ENCODE results near the gene SCN4A.
"Not testable (repeated sequence)": the region's sequence is repeated elsewhere in the genome, so short reads cannot be mapped to it uniquely, and the experiment has no call there.

The SCN4A gene

DNA sequence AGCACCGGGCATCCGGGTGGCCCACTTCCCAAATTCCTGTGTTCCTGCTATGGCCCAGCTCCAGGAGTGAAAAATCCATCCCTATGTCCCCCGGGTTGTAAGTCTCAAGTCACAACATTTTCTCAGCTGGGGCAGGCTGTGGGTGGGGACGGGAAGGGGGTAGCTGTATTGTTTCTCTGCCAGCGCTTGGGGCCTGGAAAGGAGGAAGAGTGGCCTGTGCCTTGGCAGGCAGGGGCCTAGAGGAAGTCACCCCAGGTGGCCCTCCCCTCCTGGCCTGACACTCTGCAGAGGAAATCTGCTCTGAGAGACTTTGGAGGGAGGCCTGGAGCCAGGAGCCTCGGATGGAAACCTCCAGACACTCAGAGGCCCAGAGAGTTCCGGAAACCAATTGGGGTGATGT is 10.6 kb upstream of the SCN4A start:
- no peak for DNase-seq (ENCODE audit: low read depth)
- H3K4me3 ChIP-seq (ENCODE audit: low read depth, low read length): no peak overlapping the region
- TF ChIP-seq, protein P1, sequence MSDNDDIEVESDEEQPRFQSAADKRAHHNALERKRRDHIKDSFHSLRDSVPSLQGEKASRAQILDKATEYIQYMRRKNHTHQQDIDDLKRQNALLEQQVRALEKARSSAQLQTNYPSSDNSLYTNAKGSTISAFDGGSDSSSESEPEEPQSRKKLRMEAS (IDR thresholded peaks at IDR 0.05; ENCODE audit: low read depth, low read length): no peak
- TF ChIP-seq MYC (IDR thresholded peaks at IDR 0.05; ENCODE audit: low read depth, low read length) (no peak), POLR2A (IDR thresholded peaks at IDR 0.05; ENCODE audit: extremely low read depth, insufficient read length) (no peak)
- TF ChIP-seq, protein P2, sequence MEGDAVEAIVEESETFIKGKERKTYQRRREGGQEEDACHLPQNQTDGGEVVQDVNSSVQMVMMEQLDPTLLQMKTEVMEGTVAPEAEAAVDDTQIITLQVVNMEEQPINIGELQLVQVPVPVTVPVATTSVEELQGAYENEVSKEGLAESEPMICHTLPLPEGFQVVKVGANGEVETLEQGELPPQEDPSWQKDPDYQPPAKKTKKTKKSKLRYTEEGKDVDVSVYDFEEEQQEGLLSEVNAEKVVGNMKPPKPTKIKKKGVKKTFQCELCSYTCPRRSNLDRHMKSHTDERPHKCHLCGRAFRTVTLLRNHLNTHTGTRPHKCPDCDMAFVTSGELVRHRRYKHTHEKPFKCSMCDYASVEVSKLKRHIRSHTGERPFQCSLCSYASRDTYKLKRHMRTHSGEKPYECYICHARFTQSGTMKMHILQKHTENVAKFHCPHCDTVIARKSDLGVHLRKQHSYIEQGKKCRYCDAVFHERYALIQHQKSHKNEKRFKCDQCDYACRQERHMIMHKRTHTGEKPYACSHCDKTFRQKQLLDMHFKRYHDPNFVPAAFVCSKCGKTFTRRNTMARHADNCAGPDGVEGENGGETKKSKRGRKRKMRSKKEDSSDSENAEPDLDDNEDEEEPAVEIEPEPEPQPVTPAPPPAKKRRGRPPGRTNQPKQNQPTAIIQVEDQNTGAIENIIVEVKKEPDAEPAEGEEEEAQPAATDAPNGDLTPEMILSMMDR (IDR thresholded peaks at IDR 0.05; ENCODE audit: low read depth, low read length): no peak

DNA sequence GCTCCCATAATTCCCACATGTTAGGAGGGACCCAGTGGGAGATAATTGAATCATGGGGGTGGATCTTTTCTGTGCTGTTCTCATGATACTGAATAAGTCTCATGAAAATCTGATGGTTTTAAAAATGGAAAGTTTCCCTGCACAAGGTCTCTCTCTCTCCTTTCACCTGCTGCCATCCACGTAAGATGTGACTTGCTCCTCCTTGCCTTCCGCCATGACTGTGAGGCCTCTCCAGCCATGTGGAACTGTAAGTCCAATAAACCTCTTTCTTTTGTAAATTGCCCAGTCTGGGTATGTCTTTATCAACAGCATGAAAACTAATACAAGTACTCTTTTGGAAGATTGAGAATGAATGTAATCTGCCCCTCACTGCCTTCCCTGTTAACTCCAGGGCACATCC is 9.9 kb upstream of the SCN4A start:
- H3K4me3 ChIP-seq (ENCODE audit: low read depth, low read length); DNase-seq (ENCODE audit: low read depth): not testable (repeated sequence)

DNA sequence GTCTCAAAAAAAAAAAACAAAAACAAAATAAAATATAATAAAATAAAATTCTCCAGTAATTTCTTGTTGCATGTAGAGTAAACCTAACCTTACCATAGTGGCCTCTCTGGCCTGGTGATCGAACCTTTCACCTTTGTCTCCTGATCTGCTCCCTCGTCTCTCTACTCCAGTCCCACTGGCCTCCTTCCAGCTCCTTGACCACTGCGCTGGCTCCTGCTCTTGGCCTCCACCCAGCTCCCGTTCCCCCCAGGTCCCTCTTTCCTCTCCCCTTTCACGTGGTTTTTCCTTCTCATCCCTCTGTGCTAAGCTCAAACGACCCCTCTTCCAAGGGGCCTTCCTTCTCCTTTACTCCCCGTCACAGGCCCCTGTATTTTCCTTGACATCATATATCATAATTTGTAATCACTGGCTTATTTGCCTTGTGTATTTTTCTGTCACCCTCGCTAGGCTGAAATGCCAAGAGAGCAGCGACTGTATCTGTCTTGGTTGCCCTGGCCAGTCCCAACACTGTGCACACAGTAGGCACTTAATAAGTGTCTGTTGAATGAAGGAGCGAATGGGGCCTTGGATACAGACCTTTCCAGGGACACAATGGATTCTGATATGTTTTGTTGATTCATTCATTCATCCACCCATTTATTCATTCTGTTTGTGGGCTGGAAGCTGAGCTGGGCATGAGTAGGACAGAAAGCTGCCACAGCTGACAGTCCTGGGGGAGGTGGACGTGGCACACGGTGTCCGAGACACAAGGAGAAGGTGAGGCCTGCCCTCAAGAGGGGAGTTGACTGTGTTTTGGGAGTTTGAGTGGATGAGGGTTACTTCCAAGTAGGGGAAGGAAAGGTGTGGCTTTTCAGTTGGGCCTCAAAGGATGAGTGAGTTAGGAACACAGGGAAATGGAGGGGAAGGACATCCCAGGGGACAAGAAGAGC is 5.8 kb upstream of the SCN4A start:
- no peak overlapping the region for H3K4me3 ChIP-seq (ENCODE audit: low read depth, low read length)
- TF ChIP-seq, protein P2 (IDR thresholded peaks at IDR 0.05; ENCODE audit: low read depth, low read length): no peak
- TF ChIP-seq MYC (IDR thresholded peaks at IDR 0.05; ENCODE audit: low read depth, low read length) (no peak), POLR2A (IDR thresholded peaks at IDR 0.05; ENCODE audit: extremely low read depth, insufficient read length) (no peak)
- TF ChIP-seq, protein P1 (IDR thresholded peaks at IDR 0.05; ENCODE audit: low read depth, low read length): no peak
- no peak for DNase-seq (ENCODE audit: low read depth)

DNA sequence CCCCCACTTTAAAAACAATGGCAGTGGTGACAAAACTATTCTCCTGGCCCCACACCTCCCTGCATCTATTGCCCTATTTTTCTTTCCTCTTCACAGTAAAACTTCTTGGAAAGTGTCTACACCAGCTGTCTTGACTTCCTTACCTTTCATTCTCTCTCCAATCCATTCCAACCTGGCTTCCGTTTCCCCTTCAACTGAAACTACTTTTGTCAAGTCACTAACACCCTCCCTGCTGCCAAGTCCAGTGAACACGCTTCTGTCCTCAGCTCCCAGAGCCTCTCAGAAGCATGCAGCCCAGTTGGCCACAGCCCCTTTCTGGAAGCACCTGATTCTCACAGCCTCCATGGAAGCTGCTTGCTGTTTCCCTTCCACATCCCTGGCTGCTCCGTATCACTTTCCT is 4.0 kb upstream of the SCN4A start:
- no peak overlapping the region for H3K4me3 ChIP-seq (ENCODE audit: low read depth, low read length)
- TF ChIP-seq MYC (IDR thresholded peaks at IDR 0.05; ENCODE audit: low read depth, low read length) (no peak), POLR2A (IDR thresholded peaks at IDR 0.05; ENCODE audit: extremely low read depth, insufficient read length) (no peak)
- TF ChIP-seq, protein P2 (IDR thresholded peaks at IDR 0.05; ENCODE audit: low read depth, low read length): no peak
- TF ChIP-seq, protein P1 (IDR thresholded peaks at IDR 0.05; ENCODE audit: low read depth, low read length): no peak
- no peak for DNase-seq (ENCODE audit: low read depth)

DNA sequence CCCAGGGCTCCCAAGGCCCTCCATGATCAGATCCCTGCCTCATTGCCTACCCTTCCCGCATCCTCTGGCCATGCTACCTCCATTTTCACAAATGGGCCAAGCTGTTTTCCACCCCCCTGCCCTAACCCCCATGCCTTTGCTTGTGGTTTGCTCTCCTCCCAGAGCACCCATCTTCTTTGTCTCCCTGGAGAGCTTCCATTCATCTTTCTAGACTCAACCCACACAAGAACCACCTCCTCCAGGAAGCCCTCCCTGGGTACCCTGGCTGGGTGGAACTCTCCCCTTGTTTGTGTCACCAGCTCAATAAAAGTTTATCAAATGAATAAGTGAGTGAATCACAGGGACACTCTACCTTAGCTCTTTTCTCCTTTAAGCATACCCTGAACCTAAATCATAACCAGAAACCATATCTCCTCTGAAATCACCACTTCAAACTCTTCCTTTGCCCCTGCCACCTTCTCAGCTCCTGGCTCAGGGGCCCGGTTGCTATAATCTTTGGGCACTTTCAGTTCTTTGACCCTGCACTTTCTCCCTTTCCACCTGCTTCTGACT is 2.9 kb upstream of the SCN4A start:
- H3K4me3 ChIP-seq (ENCODE audit: low read depth, low read length): no peak overlapping the region
- no peak for TF ChIP-seq POLR2A (IDR thresholded peaks at IDR 0.05; ENCODE audit: extremely low read depth, insufficient read length)
- TF ChIP-seq, protein P2 (IDR thresholded peaks at IDR 0.05; ENCODE audit: low read depth, low read length): no peak
- TF ChIP-seq, protein P1 (IDR thresholded peaks at IDR 0.05; ENCODE audit: low read depth, low read length): no peak
- no peak for TF ChIP-seq MYC (IDR thresholded peaks at IDR 0.05; ENCODE audit: low read depth, low read length)
- DNase-seq (ENCODE audit: low read depth): no peak

DNA sequence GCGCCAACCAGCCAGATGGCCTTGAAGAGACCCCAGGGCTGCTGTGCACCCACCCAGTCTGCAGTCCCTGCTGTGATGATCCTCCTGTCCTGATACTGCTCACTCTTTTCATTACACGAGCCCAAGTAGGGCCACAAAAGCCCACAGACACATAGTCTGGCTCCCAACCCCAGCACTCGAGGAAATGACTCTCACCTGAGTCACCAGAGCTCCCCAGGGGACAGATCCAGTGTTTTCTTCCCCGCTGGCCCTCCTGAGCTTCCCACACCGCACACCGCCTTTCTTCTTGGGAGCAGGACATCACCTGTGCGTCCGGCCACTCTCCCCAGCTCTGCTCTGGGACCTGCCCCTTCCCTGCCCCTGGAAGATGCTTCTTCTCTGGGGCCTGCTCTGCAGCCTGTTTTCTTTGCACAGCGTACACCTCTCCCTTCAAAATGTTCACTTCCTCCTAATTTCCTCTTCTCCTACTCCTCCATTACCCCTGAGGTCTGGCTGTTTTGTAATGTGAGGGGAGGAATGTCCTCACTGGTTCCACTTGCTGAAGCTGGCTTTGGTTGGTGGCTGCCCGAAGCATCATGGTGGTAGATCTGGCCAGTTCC is 2.0 kb upstream of the SCN4A start:
- peak; percentile 33 for DNase-seq (ENCODE audit: low read depth)
- H3K4me3 ChIP-seq (ENCODE audit: low read depth, low read length): no peak overlapping the region

More for the DNA sequence above, 2.0 kb upstream of the SCN4A start:
- TF ChIP-seq, protein P1 (IDR thresholded peaks at IDR 0.05; ENCODE audit: low read depth, low read length): no peak

Measured in NB4 (cell line).